Right atrium auricular region (tissue), 2 donors: Measurements from ENCODE around the gene TGFBRAP1. TPM values are rescaled to one million over a fixed set of nuclear protein-coding genes. Genes with fewer than 3 reads are reported as not detected.

Source experiments
- DNase-seq: peaks from one replicate; pipeline ENCODE4 v3.0.0-alpha.2; 2019; ENCODE audit warnings: low spot score
- H3K27ac ChIP-seq, 2 donors: fragments of 200-600 bp; sonication (generic); 1 replicate in 1 of 2; 2 replicates in 1 of 2; pipeline ENCODE4 v1.5.1; 2016 to 2019
- H3K27me3 ChIP-seq, 2 donors: fragments of 200-600 bp; sonication (generic); one replicate each; pipeline versions ENCODE4 v1.5.1 to v1.6.0; 2017 to 2019
- H3K36me3 ChIP-seq: fragments of 200-600 bp; sonication (generic); one replicate; pipeline ENCODE4 v1.5.1; 2016
- H3K4me1 ChIP-seq, 2 donors: fragments of 200-600 bp; sonication (generic); one replicate each; pipeline versions ENCODE4 v1.5.1 to v1.6.0; 2017 to 2019
- H3K4me3 ChIP-seq, 2 donors: fragments of 200-600 bp; sonication (generic); 1 replicate in 1 of 2; 2 replicates in 1 of 2; pipeline ENCODE4 v1.5.1; 2017 to 2019; ENCODE audit warnings: mild to moderate bottlenecking in 1 of 2, moderate library complexity in 1 of 2
- H3K9me3 ChIP-seq, 2 donors: fragments of 200-600 bp; sonication (generic); one replicate each; pipeline ENCODE4 v1.5.1; 2019
- total RNA-seq, 2 donors: library from RNA; depleted of rRNA; stranded (reverse); fragments of >200 nt; gene quantifications; one replicate each; pipeline ENCODE4 v1.1.0, GENCODE V29; 2016
- TF ChIP-seq, protein P1 (sequence below), 2 donors: fragments of 200-600 bp; sonication (generic); IDR thresholded peaks; one replicate each; pipeline ENCODE4 v1.5.1; 2019; ENCODE audit warnings: antibody characterized with exemption in 2 of 2

TGFBRAP1 gene
- total RNA-seq, 2 donors from 2014 or later = 13.3 to 15.8 TPM

DNA sequence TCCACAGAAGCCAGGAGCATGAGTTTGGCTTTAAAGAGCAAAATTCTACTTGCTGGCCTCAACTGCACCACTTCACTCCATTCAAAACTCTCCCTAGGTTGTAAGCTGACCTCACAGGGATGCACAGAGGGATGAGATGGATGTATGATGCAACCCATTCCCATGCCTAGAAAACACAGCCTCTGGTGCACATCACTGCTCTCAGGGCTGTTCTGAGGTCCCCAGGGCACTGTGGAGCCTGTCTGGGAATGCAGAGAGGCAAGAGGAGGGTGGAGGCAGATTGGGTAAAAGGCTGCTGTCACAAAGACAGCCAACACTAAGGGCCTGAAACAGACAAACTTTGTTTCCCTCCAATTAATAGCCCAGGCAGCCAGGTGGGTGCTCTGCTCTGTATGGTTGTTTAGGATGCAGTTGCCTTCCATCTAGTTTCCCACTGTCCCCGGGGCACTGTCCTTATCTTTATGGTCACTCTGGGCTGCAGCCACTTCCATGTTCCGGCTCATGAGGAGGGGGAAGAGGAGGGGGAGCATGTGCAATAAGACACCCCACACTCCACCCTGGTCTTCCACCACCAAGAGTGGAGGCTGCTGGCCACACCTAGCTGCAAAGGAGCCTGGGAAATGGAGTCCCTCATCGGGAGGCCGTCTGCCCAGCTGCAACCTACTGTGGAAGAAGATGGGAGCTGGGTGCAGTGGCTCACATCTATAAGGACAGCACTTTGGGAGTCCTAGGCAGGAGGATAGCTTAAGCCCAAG lies 81.0 kb downstream of the TGFBRAP1 start:
- H3K27ac ChIP-seq = no peak overlapping the region
- H3K4me3 ChIP-seq = no peak overlapping the region
- H3K36me3 ChIP-seq = no peaks in the 10 kb centered on the region
- TF ChIP-seq, protein P1, sequence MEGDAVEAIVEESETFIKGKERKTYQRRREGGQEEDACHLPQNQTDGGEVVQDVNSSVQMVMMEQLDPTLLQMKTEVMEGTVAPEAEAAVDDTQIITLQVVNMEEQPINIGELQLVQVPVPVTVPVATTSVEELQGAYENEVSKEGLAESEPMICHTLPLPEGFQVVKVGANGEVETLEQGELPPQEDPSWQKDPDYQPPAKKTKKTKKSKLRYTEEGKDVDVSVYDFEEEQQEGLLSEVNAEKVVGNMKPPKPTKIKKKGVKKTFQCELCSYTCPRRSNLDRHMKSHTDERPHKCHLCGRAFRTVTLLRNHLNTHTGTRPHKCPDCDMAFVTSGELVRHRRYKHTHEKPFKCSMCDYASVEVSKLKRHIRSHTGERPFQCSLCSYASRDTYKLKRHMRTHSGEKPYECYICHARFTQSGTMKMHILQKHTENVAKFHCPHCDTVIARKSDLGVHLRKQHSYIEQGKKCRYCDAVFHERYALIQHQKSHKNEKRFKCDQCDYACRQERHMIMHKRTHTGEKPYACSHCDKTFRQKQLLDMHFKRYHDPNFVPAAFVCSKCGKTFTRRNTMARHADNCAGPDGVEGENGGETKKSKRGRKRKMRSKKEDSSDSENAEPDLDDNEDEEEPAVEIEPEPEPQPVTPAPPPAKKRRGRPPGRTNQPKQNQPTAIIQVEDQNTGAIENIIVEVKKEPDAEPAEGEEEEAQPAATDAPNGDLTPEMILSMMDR (IDR thresholded peaks at IDR 0.05) = no peak
- DNase-seq = no peak
- H3K27me3 ChIP-seq = no peaks in the 10 kb centered on the region
- H3K4me1 ChIP-seq = no peaks in the 10 kb centered on the region
- H3K9me3 ChIP-seq = no peaks in the 10 kb centered on the region

DNA sequence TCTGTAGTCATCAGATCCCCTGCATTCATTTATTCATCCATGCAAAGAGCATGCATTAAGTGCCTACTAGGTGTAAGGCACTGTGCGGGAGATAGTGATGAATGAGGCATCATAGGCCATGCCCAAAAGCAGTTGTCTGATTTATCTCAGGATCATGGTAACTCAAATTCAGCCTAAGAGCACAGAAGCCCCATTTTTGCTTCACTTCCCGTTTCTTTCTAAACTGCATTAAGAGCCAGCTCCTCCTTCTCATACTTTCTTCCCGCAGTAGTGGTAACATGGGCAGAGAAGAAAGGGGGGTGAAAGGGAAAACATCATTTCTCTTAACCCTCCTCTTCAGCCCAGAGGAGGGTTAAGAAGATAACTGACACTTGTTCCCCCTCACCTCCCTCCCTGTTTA lies 85.1 kb downstream of the TGFBRAP1 start:
- Histone ChIP-seq H3K4me1 (no peaks in the 10 kb centered on the region), H3K27me3 (no peaks in the 10 kb centered on the region), H3K27ac (no peak overlapping the region), H3K36me3 (no peaks in the 10 kb centered on the region), H3K9me3 (no peaks in the 10 kb centered on the region), H3K4me3 (no peak overlapping the region)
- TF ChIP-seq, protein P1 (IDR thresholded peaks at IDR 0.05) = no peak
- DNase-seq = no peak

DNA sequence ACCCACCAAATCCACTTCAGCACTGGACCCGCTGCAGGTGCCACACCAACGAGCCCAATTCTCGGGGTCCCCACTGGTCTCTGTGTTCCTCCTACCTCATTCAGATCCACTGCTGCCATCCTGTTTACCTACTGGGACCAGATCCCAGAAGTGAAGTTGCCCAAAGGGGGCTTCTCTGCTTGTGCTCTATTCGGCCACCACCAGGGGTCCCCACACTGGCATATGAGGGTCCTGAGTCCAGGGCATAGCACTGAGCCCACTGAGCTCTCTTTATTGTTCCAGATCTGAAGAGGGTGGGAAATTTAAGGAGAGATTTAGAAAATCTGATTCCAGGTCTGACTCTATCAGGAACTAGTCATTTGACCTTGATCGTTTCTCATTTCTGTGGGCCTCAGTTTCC lies 85.6 kb downstream of the TGFBRAP1 start:
- H3K27ac ChIP-seq = no peak overlapping the region
- no peaks in the 10 kb centered on the region for H3K27me3 ChIP-seq
- no peaks in the 10 kb centered on the region for H3K4me1 ChIP-seq
- DNase-seq = no peak
- TF ChIP-seq, protein P1 (IDR thresholded peaks at IDR 0.05) = no peak
- no peaks in the 10 kb centered on the region for H3K36me3 ChIP-seq
- H3K9me3 ChIP-seq = no peaks in the 10 kb centered on the region
- no peak overlapping the region for H3K4me3 ChIP-seq

DNA sequence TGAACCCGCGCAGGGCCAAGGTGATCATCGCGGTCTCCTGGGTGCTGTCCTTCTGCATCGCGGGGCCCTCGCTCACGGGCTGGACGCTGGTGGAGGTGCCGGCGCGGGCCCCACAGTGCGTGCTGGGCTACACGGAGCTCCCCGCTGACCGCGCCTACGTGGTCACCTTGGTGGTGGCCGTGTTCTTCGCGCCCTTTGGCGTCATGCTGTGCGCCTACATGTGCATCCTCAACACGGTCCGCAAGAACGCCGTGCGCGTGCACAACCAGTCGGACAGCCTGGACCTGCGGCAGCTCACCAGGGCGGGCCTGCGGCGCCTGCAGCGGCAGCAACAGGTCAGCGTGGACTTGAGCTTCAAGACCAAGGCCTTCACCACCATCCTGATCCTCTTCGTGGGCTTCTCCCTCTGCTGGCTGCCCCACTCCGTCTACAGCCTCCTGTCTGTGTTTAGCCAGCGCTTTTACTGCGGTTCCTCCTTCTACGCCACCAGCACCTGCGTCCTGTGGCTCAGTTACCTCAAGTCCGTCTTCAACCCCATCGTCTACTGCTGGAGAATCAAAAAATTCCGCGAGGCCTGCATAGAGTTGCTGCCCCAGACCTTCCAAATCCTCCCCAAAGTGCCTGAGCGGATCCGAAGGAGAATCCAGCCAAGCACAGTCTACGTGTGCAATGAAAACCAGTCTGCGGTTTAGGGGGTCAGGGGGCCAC lies 87.1 kb downstream of the TGFBRAP1 start:
- no peak overlapping the region for H3K4me3 ChIP-seq
- no peak overlapping the region for H3K27ac ChIP-seq
- no peaks in the 10 kb centered on the region for H3K36me3 ChIP-seq
- no peak for DNase-seq
- TF ChIP-seq, protein P1 (IDR thresholded peaks at IDR 0.05) = no peak
- no peaks in the 10 kb centered on the region for H3K27me3 ChIP-seq
- H3K4me1 ChIP-seq = no peaks in the 10 kb centered on the region
- H3K9me3 ChIP-seq = no peaks in the 10 kb centered on the region

DNA sequence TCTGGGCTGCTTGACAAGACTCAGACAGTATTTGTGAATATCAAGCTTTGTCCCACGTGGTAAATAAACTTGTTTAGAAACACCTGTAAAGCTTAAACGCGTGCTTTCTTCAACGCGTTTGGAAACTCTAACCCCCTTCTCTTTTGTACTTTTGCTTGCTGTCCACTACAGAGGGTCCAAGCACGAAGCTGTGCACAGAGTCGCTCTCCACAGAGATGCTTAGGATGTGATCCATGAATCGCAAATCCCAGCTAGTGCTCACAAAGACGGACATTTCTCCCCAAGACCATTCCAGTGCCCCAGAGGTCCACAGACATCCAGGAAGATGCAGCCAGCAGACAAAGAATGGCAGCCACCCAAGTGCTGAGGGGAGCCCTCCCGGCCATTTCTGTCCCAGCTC lies 88.1 kb downstream of the TGFBRAP1 start, which contains the start of gene GPR45:
GPR45 (plus strand) TSS at position 301 of the 400 bp plus-strand sequence. CDS start 116 bp downstream, outside the sequence.
- Histone ChIP-seq H3K9me3 (no peaks in the 10 kb centered on the region), H3K36me3 (no peaks in the 10 kb centered on the region), H3K4me3 (no peak within 1 kb of the TSS), H3K4me1 (no peaks in the 10 kb centered on the region), H3K27ac (no peak within 1 kb of the TSS), H3K27me3 (no peaks in the 10 kb centered on the region)
- DNase-seq = no peak
- TF ChIP-seq, protein P1 (IDR thresholded peaks at IDR 0.05) = no peak
